ENCODE data around the gene GLUL. TPM values are rescaled to one million over a fixed set of nuclear protein-coding genes. Genes with fewer than 3 reads are reported as not detected.
"Not testable (repeated sequence)": the region's sequence is repeated elsewhere in the genome, so short reads cannot be mapped to it uniquely, and the experiment has no call there.

Gene GLUL
- total and polyA plus RNA-seq, 4 donors, result 694 to 1,089 (median 806) TPM

DNA sequence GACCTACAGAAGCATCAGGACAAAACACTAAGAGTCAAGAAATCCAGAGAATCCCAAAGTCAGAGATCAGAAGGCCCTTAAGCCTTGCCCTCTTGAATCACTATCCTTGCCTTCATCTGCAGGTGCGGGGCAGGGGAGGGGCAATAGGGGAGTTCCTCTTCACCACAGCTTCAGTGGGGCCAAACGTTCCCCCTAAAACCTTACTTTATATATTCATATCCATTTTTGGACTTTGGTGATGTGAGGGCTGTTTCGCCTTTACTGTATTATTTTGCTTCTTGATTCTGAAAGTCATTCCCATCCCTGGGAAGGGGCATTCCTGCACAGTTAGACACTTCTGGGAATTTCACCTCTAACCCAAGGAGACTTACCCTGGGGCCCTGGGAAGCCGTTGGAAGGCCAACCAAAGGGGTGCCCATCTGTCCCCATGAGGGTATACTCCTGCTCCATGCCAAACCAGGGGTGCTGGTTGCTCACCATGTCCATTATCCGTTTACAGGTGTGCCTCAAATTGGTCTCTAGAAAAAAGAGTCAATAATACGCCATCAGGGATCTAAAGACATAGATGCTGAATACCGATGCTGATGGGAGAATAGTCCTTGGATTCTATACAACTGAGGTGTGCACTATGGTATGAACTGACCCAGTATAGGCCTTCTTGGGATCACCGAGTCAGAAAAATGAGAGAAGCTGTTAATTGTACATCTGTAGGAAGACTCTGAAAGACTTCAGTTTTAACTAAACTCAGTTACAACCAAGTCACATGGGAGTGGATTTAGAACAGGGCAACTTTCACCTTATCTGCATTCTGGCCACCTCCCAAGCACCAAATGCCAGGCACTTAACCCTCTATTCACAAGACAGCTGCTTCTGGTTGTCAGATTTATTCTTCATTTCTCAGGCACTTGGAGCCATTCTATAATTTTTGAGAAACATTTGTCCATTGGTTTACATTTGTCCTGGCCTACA, 5.4 kb downstream of the GLUL start:
- Histone ChIP-seq H3K9me3 (ENCODE audit: control insufficient read depth, insufficient read depth, low read length) (no peaks in the 10 kb centered on the region), H3K27me3 (ENCODE audit: control insufficient read depth, insufficient read depth, low read length) (no peaks in the 10 kb centered on the region), H3K4me3 (ENCODE audit: low read depth, low read length) (no peak overlapping the region), H3K27ac (ENCODE audit: low read depth, low read length) (no peak overlapping the region), H3K36me3 (ENCODE audit: control insufficient read depth, insufficient read depth, low read length) (peaks cover 46% of the 10 kb centered on the region), H3K4me1 (ENCODE audit: control insufficient read depth, insufficient read depth, low read length) (peaks cover 21% of the 10 kb centered on the region)
- DNase-seq (ENCODE audit: low read depth in 4 of 6, low spot score in 6 of 6), result no peak
- 98% methylated on average over 4 of the region's 8 CpGs for WGBS (ENCODE audit: insufficient coverage)

DNA sequence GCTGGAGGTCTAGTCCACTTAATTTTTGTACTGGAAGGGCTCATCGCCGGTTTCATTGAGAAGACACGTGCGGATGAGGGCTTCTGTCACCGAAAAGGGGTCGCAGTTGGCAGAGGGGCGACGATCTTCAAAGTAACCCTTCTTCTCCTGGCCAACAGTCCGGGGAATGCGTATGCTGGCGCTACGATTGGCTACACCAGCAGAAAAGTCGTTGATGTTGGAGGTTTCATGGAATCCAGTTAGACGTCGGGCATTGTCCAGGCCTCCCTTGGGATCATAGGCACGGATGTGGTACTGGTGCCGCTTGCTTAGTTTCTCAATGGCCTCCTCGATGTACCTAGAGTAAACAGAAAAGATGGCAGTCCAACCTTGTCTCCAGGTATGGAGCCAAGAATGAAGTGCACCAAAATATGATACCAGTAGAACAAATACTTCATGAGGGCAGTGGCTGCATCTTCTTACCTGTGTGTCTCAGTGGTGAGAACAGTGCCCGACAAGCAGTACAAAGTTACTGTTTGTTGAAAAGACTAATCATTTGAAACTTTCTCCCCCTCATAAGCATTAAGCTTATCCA, 7.1 kb downstream of the GLUL start:
- no peaks in the 10 kb centered on the region for H3K9me3 ChIP-seq (ENCODE audit: control insufficient read depth, insufficient read depth, low read length)
- H3K36me3 ChIP-seq (ENCODE audit: control insufficient read depth, insufficient read depth, low read length), result peaks cover 37% of the 10 kb centered on the region
- 96% methylated on average over 14 of the region's 19 CpGs for WGBS (ENCODE audit: insufficient coverage)
- H3K4me1 ChIP-seq (ENCODE audit: control insufficient read depth, insufficient read depth, low read length), result peaks cover 11% of the 10 kb centered on the region
- no peak for DNase-seq (ENCODE audit: low read depth in 4 of 6, low spot score in 6 of 6)
- no peaks in the 10 kb centered on the region for H3K27me3 ChIP-seq (ENCODE audit: control insufficient read depth, insufficient read depth, low read length)
- H3K4me3 ChIP-seq (ENCODE audit: low read depth, low read length), result no peak overlapping the region
- no peak overlapping the region for H3K27ac ChIP-seq (ENCODE audit: low read depth, low read length)

DNA sequence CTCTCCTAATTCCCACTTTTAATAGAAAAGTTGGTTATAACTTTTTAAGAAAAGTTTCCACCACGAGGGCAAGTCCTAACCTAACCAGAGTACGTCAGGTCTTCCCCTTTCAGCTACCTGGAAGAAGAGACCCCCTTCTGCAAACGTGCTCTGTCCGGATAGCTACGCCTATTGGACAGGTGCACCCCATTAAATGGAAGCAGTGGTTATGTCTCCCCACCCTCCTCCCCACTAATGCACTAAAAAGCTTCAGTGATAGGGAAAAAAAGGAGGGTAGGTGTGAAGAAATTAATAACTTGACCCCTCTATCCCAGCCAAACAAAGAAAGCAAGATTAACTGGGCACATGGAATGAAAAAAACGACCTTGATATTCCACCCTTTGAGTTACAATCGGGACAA, 7.7 kb downstream of the GLUL start:
- 100% methylated on average over 2 of the region's 7 CpGs for WGBS (ENCODE audit: insufficient coverage)
- Histone ChIP-seq H3K4me1 (ENCODE audit: control insufficient read depth, insufficient read depth, low read length) (peaks cover 11% of the 10 kb centered on the region), H3K27me3 (ENCODE audit: control insufficient read depth, insufficient read depth, low read length) (no peaks in the 10 kb centered on the region), H3K36me3 (ENCODE audit: control insufficient read depth, insufficient read depth, low read length) (peaks cover 37% of the 10 kb centered on the region), H3K4me3 (ENCODE audit: low read depth, low read length) (no peak overlapping the region), H3K27ac (ENCODE audit: low read depth, low read length) (no peak overlapping the region), H3K9me3 (ENCODE audit: control insufficient read depth, insufficient read depth, low read length) (no peaks in the 10 kb centered on the region)
- no peak for DNase-seq (ENCODE audit: low read depth in 4 of 6, low spot score in 6 of 6)

DNA sequence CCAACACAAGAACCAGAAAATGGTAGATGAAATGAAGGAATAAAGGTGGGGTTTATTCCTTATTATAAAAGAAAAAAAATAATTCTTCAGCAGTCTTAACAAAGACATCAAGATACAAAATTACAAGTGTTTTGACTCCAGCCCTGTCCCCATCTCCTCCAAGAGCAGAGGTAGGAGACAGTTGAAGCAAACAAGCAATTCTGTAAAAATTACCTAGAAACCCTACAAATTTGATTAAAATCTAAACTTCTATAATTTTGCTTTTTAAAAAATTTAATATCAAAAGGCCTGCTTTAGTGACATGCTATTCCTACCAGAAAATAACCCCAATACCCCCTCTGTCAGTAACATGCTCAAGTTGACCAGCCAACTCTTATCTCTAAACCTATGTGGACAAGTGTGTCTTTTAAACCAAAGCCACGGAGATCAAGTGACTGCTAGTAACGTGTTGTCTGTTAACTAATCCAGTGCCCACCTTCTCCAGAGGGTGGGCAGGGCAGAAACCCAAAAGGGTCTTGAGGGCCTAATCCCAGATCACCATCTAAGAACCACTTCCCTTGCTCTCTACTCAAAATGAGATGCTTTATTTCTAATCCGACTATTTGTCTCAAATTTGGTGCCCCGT, 8.4 kb downstream of the GLUL start:
- WGBS (ENCODE audit: insufficient coverage), result 91% methylated on average over 3 of the region's 4 CpGs
- H3K27me3 ChIP-seq (ENCODE audit: control insufficient read depth, insufficient read depth, low read length), result no peaks in the 10 kb centered on the region
- H3K9me3 ChIP-seq (ENCODE audit: control insufficient read depth, insufficient read depth, low read length), result no peaks in the 10 kb centered on the region
- H3K4me1 ChIP-seq (ENCODE audit: control insufficient read depth, insufficient read depth, low read length), result peaks cover 7% of the 10 kb centered on the region
- H3K4me3 ChIP-seq (ENCODE audit: low read depth, low read length), result no peak overlapping the region
- peaks cover 33% of the 10 kb centered on the region for H3K36me3 ChIP-seq (ENCODE audit: control insufficient read depth, insufficient read depth, low read length)
- no peak overlapping the region for H3K27ac ChIP-seq (ENCODE audit: low read depth, low read length)
- DNase-seq (ENCODE audit: low read depth in 4 of 6, low spot score in 6 of 6), result no peak

DNA sequence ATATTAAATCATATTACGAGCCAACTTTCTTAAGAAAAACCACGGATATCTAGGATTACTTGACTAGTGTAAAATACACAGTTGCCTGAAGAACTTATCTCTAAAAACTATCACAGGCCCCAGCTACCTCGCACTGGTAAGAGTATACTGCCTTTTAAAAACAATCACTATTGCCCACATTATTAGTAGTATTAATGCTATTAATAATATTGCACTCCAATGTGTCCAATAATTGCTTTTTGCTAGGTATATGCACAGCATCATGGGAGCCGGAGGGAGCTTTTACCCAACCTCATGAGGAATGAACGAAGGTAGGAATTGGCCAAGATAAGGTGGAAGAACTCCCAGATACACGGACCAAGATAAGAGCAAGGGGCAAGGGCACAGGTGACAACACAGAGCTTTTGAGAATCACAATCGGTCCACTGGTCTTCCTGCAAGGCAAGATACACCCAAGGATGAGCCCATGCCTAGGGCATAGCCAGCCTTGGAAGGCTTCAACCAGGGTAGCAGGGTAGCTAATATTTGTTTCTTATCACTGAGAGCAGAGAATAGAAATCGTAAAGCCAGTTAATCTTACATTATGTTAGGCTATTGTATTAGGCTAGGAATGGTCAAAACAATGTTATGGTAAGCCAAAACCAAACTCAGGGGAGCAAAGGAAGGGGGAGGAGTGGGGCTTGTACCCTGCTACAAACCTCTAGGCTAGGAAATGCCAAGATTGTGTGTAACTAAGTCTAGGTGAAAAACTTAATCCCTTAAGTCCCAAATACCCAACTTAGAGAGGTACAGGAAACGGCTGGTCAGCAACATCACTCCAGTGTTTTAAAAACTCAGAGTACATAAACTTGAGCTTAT, 9.4 kb downstream of the GLUL start:
- WGBS (ENCODE audit: insufficient coverage), result 93% methylated on average over 5 of the region's 9 CpGs
- Histone ChIP-seq H3K4me1 (ENCODE audit: control insufficient read depth, insufficient read depth, low read length) (peaks cover 5% of the 10 kb centered on the region), H3K27me3 (ENCODE audit: control insufficient read depth, insufficient read depth, low read length) (no peaks in the 10 kb centered on the region), H3K36me3 (ENCODE audit: control insufficient read depth, insufficient read depth, low read length) (peaks cover 28% of the 10 kb centered on the region), H3K4me3 (ENCODE audit: low read depth, low read length) (no peak overlapping the region), H3K27ac (ENCODE audit: low read depth, low read length) (no peak overlapping the region), H3K9me3 (ENCODE audit: control insufficient read depth, insufficient read depth, low read length) (no peaks in the 10 kb centered on the region)
- no peak for DNase-seq (ENCODE audit: low read depth in 4 of 6, low spot score in 6 of 6)

DNA sequence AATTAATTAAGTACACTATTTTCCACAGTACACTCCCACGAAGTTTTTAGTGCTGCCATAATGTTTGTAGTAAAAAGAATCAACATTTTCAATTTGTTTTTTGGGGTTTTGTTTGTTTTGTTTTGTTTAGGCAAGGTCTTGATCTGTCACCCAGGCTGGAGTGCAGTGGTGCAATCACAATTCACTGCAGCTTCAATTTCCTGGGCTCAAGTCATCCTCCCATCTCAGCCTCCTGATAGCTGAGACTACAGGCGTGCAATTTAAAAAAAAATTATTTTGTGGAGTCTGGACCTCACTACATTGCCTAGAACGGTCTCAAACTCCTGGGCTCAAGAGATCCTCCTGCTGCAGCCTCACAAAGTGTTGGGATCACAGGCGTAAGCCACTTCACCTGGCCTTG, 11.4 kb downstream of the GLUL start:
- DNase-seq (ENCODE audit: low read depth in 4 of 6, low spot score in 6 of 6), result no peak
- H3K27me3 ChIP-seq (ENCODE audit: control insufficient read depth, insufficient read depth, low read length), result no peaks in the 10 kb centered on the region
- 83% methylated on average over 1 of the region's 4 CpGs for WGBS (ENCODE audit: insufficient coverage)
- peaks cover 8% of the 10 kb centered on the region for H3K36me3 ChIP-seq (ENCODE audit: control insufficient read depth, insufficient read depth, low read length)
- H3K9me3 ChIP-seq (ENCODE audit: control insufficient read depth, insufficient read depth, low read length), result no peaks in the 10 kb centered on the region
- no peaks in the 10 kb centered on the region for H3K4me1 ChIP-seq (ENCODE audit: control insufficient read depth, insufficient read depth, low read length)
- no peak overlapping the region for H3K4me3 ChIP-seq (ENCODE audit: low read depth, low read length)
- no peak overlapping the region for H3K27ac ChIP-seq (ENCODE audit: low read depth, low read length)

DNA sequence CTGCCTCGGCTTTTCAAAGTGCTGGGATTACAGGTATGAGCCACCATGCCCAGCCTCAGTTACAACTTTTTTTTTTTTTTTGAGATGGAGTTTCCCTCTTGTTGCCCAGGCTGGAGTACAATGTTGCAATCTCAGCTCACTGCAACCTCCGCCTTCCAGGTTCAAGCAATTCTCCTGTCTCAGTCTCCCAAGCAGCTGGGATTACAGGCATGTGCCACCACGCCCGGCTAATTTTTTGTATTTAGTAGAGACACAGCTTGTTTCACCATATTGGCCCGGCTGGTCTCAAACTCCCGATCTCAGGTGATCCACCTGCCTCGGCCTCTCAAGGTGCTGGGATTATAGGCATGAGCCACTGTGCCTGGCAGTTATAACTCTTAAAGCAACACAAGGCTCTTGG, 11.8 kb downstream of the GLUL start:
- not testable (repeated sequence) for DNase-seq (ENCODE audit: low read depth in 4 of 6, low spot score in 6 of 6); H3K36me3 ChIP-seq (ENCODE audit: control insufficient read depth, insufficient read depth, low read length); H3K4me3 ChIP-seq (ENCODE audit: low read depth, low read length); H3K27me3 ChIP-seq (ENCODE audit: control insufficient read depth, insufficient read depth, low read length); H3K27ac ChIP-seq (ENCODE audit: low read depth, low read length); H3K9me3 ChIP-seq (ENCODE audit: control insufficient read depth, insufficient read depth, low read length); H3K4me1 ChIP-seq (ENCODE audit: control insufficient read depth, insufficient read depth, low read length)
- 100% methylated on average over 1 of the region's 7 CpGs for WGBS (ENCODE audit: insufficient coverage)

DNA sequence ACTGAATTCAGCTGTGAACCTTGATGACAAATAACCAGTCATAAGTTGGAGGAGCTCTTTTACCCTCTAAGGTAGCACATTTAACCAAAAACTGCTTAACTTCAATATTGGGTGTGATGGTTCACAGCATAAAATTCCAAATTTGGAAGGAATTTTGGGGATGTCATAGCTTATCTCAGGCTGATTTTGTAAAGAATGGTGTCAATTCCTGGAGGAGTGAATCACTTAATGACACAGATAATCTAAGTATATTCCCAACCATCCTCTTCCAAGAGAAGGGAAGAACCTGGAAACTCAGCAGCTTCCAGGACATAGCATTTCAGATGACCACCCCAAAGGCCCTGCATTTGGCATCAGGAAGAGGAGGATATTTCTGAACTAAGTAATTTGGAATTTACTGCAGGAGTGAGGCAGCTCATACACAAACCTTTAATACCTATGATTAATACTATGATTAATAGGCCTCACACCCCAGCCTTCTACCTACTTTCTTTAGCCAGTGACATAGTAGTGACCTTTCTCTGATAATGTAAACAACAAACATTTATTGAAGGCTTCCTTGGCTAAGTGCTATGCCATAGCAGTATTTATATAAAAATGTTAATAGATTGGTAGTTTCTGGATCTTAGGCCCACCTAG, 14.5 kb downstream of the GLUL start:
- Histone ChIP-seq H3K27ac (ENCODE audit: low read depth, low read length) (no peak overlapping the region), H3K9me3 (ENCODE audit: control insufficient read depth, insufficient read depth, low read length) (no peaks in the 10 kb centered on the region), H3K36me3 (ENCODE audit: control insufficient read depth, insufficient read depth, low read length) (no peaks in the 10 kb centered on the region), H3K4me1 (ENCODE audit: control insufficient read depth, insufficient read depth, low read length) (no peaks in the 10 kb centered on the region), H3K27me3 (ENCODE audit: control insufficient read depth, insufficient read depth, low read length) (no peaks in the 10 kb centered on the region), H3K4me3 (ENCODE audit: low read depth, low read length) (no peak overlapping the region)
- no peak for DNase-seq (ENCODE audit: low read depth in 4 of 6, low spot score in 6 of 6)

All from spinal cord (tissue), 10 donors.